HepG2 (cell line): Measurements from ENCODE around the gene FCHSD1. TPM values are rescaled to one million over a fixed set of nuclear protein-coding genes. Genes with fewer than 3 reads are reported as not detected.

Source experiments
- ATAC-seq: fragments of 200-7000 bp; cut with Tn5 transposase; 3 replicates; pipeline ENCODE4 v1.9.1; 2020; ENCODE audit warnings: mild to moderate bottlenecking, moderate library complexity
- BruUV-seq: library from RNA; stranded (reverse); fragments of 400-500 nt; replicated peaks from 2 replicates; lab custom pipeline; 2021; lab: Mats Ljungman, UMichigan
- CTCF ChIA-PET: fragments of 300-600 bp; formaldehyde crosslinking; extraction: SDS; loops from one replicate; lab custom pipeline; 2021; ENCODE audit warnings: low total read pairs, inconsistent platforms, low intra/inter-chr PET ratio; lab: Yijun Ruan, JAX
- POLR2A ChIA-PET: fragments of 350-600 bp; sonication (Branson Sonifier 250); formaldehyde crosslinking; loops from one replicate; lab custom pipeline; 2020; ENCODE audit warnings: antibody characterized with exemption, inconsistent platforms; lab: Yijun Ruan, JAX
- DNase-seq: peaks from one replicate; pipeline ENCODE4 v3.0.0-alpha.2; 2015; ENCODE audit warnings: low spot score
- FAIRE-seq: peaks from 3 replicates; lab custom pipeline; 2011; peaks lifted over from hg19 to GRCh38; lab: Jason Lieb, UNC
- H2AFZ ChIP-seq: one replicate; pipeline ENCODE4 v1.6.1; 2011; ENCODE audit warnings: low read length, inconsistent platforms
- H3K27ac ChIP-seq: fragments of 300-600 bp; 3 replicates; pipeline ENCODE4 v1.8.0; 2011; ENCODE audit warnings: mixed run types, mild to moderate bottlenecking, mixed read lengths, low read length, inconsistent platforms; ENCODE audit not compliant: insufficient read depth; ENCODE audit errors: extremely low read length
- H3K27me3 ChIP-seq, 2 experiments: fragments of 200-600 bp in 1 of 2; 2 replicates in 1 of 2; 3 replicates in 1 of 2; pipeline versions ENCODE4 v1.6.0 to v1.8.0; 2011; ENCODE audit warnings: low read length in 2 of 2, mild to moderate bottlenecking in 2 of 2, moderate library complexity in 2 of 2, inconsistent platforms in 1 of 2; ENCODE audit not compliant: insufficient read depth in 2 of 2, control insufficient read depth in 1 of 2
- H3K36me3 ChIP-seq, 2 experiments: fragments of 200-600 bp in 1 of 2; replicated peaks in 1 of 2; 2 replicates in 1 of 2; 3 replicates in 1 of 2; pipeline versions ENCODE4 v1.5.1 to v1.8.0; 2011; ENCODE audit warnings: low read length in 2 of 2, inconsistent platforms in 1 of 2; ENCODE audit not compliant: insufficient read depth in 2 of 2, control insufficient read depth in 1 of 2
- H3K4me1 ChIP-seq: 2 replicates; pipeline ENCODE4 v1.5.1; 2012; ENCODE audit warnings: low read length, inconsistent platforms; ENCODE audit not compliant: insufficient read depth
- H3K4me2 ChIP-seq: 2 replicates; pipeline ENCODE4 v1.6.0; 2011; ENCODE audit warnings: low read depth, low read length, inconsistent platforms
- H3K4me3 ChIP-seq, 3 experiments: fragments of 200-600 bp in 1 of 3; sonication (generic), shearing (Covaris generic) in 1 of 3; replicated peaks in 1 of 3; 2 replicates each; pipeline ENCODE4 v1.5.1; 2011 to 2016; ENCODE audit warnings: low read length in 3 of 3, inconsistent platforms in 2 of 3, low read depth in 2 of 3, mild to moderate bottlenecking in 2 of 3, control low read depth in 1 of 3, mixed read lengths in 1 of 3; ENCODE audit not compliant: insufficient read depth in 1 of 3
- H3K79me2 ChIP-seq: one replicate; pipeline ENCODE4 v1.6.1; 2011; ENCODE audit warnings: low read length, inconsistent platforms; ENCODE audit not compliant: insufficient read depth
- H3K9ac ChIP-seq: 2 replicates; pipeline ENCODE4 v1.6.0; 2011; ENCODE audit warnings: mild to moderate bottlenecking, low read depth, low read length, inconsistent platforms; ENCODE audit not compliant: insufficient read depth
- H3K9me3 ChIP-seq: 2 replicates; pipeline ENCODE4 v1.5.1; 2012; ENCODE audit warnings: mild to moderate bottlenecking, low read length
- H4K20me1 ChIP-seq: 2 replicates; pipeline ENCODE4 v1.6.0; 2011; ENCODE audit warnings: inconsistent platforms, mild to moderate bottlenecking, low read length, moderate library complexity; ENCODE audit not compliant: insufficient read depth
- BORCS8-MEF2B ChIP-seq: sonication (generic); formaldehyde crosslinking; IDR thresholded peaks from 2 replicates; pipeline ENCODE4 v1.8.0; 2022; ENCODE audit warnings: mild to moderate bottlenecking, missing genetic modification reagents
- DPF2 ChIP-seq: sonication (generic); formaldehyde crosslinking; IDR thresholded peaks from 2 replicates; pipeline ENCODE4 v1.4.0; 2020; ENCODE audit warnings: mild to moderate bottlenecking, low read depth, missing genetic modification reagents, borderline replicate concordance
- HES4 ChIP-seq: sonication (generic); formaldehyde crosslinking; IDR thresholded peaks from 2 replicates; pipeline ENCODE4 v1.9.0; 2021; ENCODE audit warnings: mild to moderate bottlenecking, missing genetic modification reagents, borderline replicate concordance
- KAT2B ChIP-seq: fragments of 150-350 bp; IDR thresholded peaks from 2 replicates; pipeline ENCODE4 v1.6.1; 2014; ENCODE audit warnings: low read depth, low read length, borderline replicate concordance
- MAFF ChIP-seq: IDR thresholded peaks from 2 replicates; pipeline ENCODE4 v1.6.1; 2011; ENCODE audit warnings: low read depth, low read length, improper control_type of control experiment
- MXD4 ChIP-seq: IDR thresholded peaks from 2 replicates; pipeline ENCODE4 v1.6.1; 2016; ENCODE audit warnings: mild to moderate bottlenecking, missing biosample characterization, missing genetic modification reagents
- PCBP1 ChIP-seq: fragments of 200-400 bp; formaldehyde crosslinking; IDR thresholded peaks from 2 replicates; pipeline ENCODE4 v1.6.1; 2017; ENCODE audit warnings: mild to moderate bottlenecking, low read depth, low read length, borderline replicate concordance
- PPARG ChIP-seq: conservative IDR thresholded peaks from 2 replicates; pipeline ENCODE4 v1.6.1; 2016; ENCODE audit warnings: missing biosample characterization, missing genetic modification reagents
- SNRNP70 ChIP-seq: fragments of 200-400 bp; formaldehyde crosslinking; IDR thresholded peaks from 2 replicates; pipeline ENCODE4 v1.6.1; 2017; ENCODE audit warnings: mild to moderate bottlenecking, low read depth, low read length, moderate library complexity
- ZBTB21 ChIP-seq: sonication (generic); formaldehyde crosslinking; IDR thresholded peaks from 2 replicates; pipeline ENCODE4 v1.4.0; 2020; ENCODE audit warnings: missing genetic modification reagents
- ZNF138 ChIP-seq: sonication (generic); formaldehyde crosslinking; IDR thresholded peaks from 2 replicates; pipeline ENCODE4 v1.5.0; 2020; ENCODE audit warnings: mild to moderate bottlenecking, low read depth, missing genetic modification reagents
- ZNF253 ChIP-seq: sonication (generic); formaldehyde crosslinking; IDR thresholded peaks from 2 replicates; pipeline ENCODE4 v1.8.0; 2022; ENCODE audit warnings: mild to moderate bottlenecking, missing genetic modification reagents, borderline replicate concordance
- ZNF431 ChIP-seq: sonication (generic); formaldehyde crosslinking; IDR thresholded peaks from 2 replicates; pipeline ENCODE4 v1.9.0; 2022; ENCODE audit warnings: missing genetic modification reagents, low read depth, mild to moderate bottlenecking, borderline replicate concordance
- ZNF577 ChIP-seq: sonication (generic); formaldehyde crosslinking; IDR thresholded peaks from 2 replicates; pipeline ENCODE4 v1.4.0; 2020; ENCODE audit warnings: mild to moderate bottlenecking, low read depth, missing genetic modification reagents, borderline replicate concordance
- ZNF7 ChIP-seq: IDR thresholded peaks from 2 replicates; pipeline ENCODE4 v1.6.1; 2016; ENCODE audit warnings: missing biosample characterization, missing genetic modification reagents
- WGBS: methylation state at CpG from one replicate; pipeline ENCODE4 v1.1.6; 2017; ENCODE audit warnings: low lambda C conversion rate; 5-methylcytosine and 5-hydroxymethylcytosine counted together
- in situ Hi-C: cut with HindIII; loops from 2 replicates; pipeline ENCODE4 v1.10.0; 2017; ENCODE audit warnings: low pct_unique_long_range_greater_than_20kb; ENCODE audit not compliant: extremely low pct_ligation_motif_present
- intact Hi-C: fragments of 100-400 bp; cut with micrococcal nuclease; formaldehyde crosslinking; loops from one replicate; pipeline ENCODE4 v1.10.0; 2022; ENCODE audit not compliant: unreplicated experiment
- polyA plus RNA-seq, 8 experiments: library from polyadenylated mRNA; depleted of rRNA in 3 of 8; stranded (reverse) in 7 of 8; unstranded in 1 of 8; fragments of >200 nt; fragmentation: Illumina TruSeq in 4 of 8; extraction: Trizol in 4 of 8; gene quantifications; 2 replicates each; pipeline versions ENCODE4 v1.2.1 to v1.2.3, GENCODE V29; 2011 to 2016; ENCODE audit warnings: low read depth in 4 of 8, missing spikeins in 1 of 8, mixed read lengths in 1 of 8; ENCODE audit not compliant: insufficient read depth in 1 of 8
- total RNA-seq, 5 experiments: library from RNA; depleted of rRNA; stranded (reverse); fragments of >200 nt; fragmentation: Illumina TruSeq; extraction: Trizol; gene quantifications; 2 replicates each; pipeline ENCODE4 v1.2.3, GENCODE V29; 2016; ENCODE audit warnings: low read depth in 1 of 5
- TF ChIP-seq, protein P1 (sequence below): sonication (generic); formaldehyde crosslinking; IDR thresholded peaks from 2 replicates; pipeline ENCODE4 v1.4.0; 2020; ENCODE audit warnings: missing genetic modification reagents, mild to moderate bottlenecking, borderline replicate concordance
- TF ChIP-seq, protein P2 (sequence below): sonication (generic); formaldehyde crosslinking; IDR thresholded peaks from 2 replicates; pipeline ENCODE4 v1.4.0; 2020; ENCODE audit warnings: missing genetic modification reagents
- TF ChIP-seq, protein P3 (sequence below): sonication (generic); formaldehyde crosslinking; IDR thresholded peaks from 2 replicates; pipeline ENCODE4 v1.4.0; 2020; ENCODE audit warnings: mild to moderate bottlenecking, missing genetic modification reagents

The FCHSD1 gene
- total and polyA plus RNA-seq, 2 of the 13 experiments (the other 11 are each of a cell fraction or from before 2014, with no cell fraction given), result 5.5 to 15.4 TPM

DNA sequence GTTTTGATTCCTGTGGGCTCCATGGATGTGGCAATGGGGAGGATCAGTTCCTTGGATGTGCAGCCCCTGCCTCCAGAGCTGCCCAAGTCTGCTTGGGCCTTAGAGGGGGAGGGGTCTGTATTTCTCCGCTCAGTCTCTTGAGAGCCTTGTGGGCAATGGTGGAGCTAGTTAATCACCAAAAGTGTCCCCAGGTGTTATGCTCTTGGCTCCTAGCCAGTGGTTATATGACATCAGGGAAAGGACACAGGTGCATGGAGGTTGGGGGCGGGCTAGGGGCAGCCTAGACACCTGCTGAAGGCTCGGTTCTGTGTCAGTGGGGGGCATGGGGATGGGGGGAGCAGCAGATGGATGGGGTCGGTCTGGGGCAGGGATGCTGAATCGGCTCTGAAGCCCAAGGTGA, 43.3 kb upstream of the FCHSD1 start:
- intact Hi-C loops (no loop called here), in situ Hi-C loops (loop anchor here (25.0 kb wide), 1 partner anchor 443 kb away; no protein-coding TSS in a partner anchor)
- no peak overlapping the region for H3K9ac ChIP-seq
- H3K36me3 ChIP-seq, result no peaks in the 10 kb centered on the region
- H3K4me3 ChIP-seq, result no peak overlapping the region
- BruUV-seq, result no TSS peak
- ATAC-seq (no peak), FAIRE-seq (no peak), DNase-seq (no peak)
- H4K20me1 ChIP-seq, result no peaks in the 10 kb centered on the region
- peaks cover 11 to 56% of the 10 kb centered on the region in 2 experiments for H3K27me3 ChIP-seq
- POLR2A ChIA-PET, result interaction anchor here (1.0 kb wide), 1 partner anchor 267 kb away, joined by 3 read pairs; no protein-coding TSS in a partner anchor
- H2AFZ ChIP-seq, result no peak overlapping the region
- CTCF ChIA-PET, result no interaction called here
- H3K4me1 ChIP-seq, result no peaks in the 10 kb centered on the region
- no peaks in the 10 kb centered on the region for H3K9me3 ChIP-seq
- no peak overlapping the region for H3K4me2 ChIP-seq
- 16% methylated on average over 4 of the region's 5 CpGs for WGBS
- no peak overlapping the region for H3K27ac ChIP-seq
- H3K79me2 ChIP-seq, result no peaks in the 10 kb centered on the region
- no peak for TF ChIP-seq PCBP1
- TF ChIP-seq ZNF138, result no peak
- TF ChIP-seq, protein P1, sequence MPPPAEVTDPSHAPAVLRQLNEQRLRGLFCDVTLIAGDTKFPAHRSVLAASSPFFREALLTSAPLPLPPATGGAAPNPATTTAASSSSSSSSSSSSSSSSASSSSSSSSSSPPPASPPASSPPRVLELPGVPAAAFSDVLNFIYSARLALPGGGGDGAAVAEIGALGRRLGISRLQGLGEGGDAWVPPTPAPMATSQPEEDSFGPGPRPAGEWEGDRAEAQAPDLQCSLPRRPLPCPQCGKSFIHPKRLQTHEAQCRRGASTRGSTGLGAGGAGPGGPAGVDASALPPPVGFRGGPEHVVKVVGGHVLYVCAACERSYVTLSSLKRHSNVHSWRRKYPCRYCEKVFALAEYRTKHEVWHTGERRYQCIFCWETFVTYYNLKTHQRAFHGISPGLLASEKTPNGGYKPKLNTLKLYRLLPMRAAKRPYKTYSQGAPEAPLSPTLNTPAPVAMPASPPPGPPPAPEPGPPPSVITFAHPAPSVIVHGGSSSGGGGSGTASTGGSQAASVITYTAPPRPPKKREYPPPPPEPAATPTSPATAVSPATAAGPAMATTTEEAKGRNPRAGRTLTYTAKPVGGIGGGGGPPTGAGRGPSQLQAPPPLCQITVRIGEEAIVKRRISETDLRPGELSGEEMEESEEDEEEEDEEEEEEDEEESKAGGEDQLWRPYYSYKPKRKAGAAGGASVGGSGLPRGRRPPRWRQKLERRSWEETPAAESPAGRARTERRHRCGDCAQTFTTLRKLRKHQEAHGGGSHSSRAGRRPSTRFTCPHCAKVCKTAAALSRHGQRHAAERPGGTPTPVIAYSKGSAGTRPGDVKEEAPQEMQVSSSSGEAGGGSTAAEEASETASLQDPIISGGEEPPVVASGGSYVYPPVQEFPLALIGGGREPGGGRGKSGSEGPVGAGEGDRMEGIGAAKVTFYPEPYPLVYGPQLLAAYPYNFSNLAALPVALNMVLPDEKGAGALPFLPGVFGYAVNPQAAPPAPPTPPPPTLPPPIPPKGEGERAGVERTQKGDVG (CRISPR knock-in tag), result no peak
- TF ChIP-seq DPF2, result no peak
- TF ChIP-seq KAT2B, result no peak
- TF ChIP-seq BORCS8-MEF2B (CRISPR knock-in tag), result no peak
- TF ChIP-seq ZBTB21, result no peak
- TF ChIP-seq MAFF, result no peak
- TF ChIP-seq MXD4 (CRISPR knock-in tag), result no peak
- TF ChIP-seq PPARG (CRISPR knock-in tag), result no peak
- TF ChIP-seq HES4 (CRISPR knock-in tag), result no peak
- TF ChIP-seq ZNF431 (CRISPR knock-in tag), result no peak
- TF ChIP-seq, protein P2, sequence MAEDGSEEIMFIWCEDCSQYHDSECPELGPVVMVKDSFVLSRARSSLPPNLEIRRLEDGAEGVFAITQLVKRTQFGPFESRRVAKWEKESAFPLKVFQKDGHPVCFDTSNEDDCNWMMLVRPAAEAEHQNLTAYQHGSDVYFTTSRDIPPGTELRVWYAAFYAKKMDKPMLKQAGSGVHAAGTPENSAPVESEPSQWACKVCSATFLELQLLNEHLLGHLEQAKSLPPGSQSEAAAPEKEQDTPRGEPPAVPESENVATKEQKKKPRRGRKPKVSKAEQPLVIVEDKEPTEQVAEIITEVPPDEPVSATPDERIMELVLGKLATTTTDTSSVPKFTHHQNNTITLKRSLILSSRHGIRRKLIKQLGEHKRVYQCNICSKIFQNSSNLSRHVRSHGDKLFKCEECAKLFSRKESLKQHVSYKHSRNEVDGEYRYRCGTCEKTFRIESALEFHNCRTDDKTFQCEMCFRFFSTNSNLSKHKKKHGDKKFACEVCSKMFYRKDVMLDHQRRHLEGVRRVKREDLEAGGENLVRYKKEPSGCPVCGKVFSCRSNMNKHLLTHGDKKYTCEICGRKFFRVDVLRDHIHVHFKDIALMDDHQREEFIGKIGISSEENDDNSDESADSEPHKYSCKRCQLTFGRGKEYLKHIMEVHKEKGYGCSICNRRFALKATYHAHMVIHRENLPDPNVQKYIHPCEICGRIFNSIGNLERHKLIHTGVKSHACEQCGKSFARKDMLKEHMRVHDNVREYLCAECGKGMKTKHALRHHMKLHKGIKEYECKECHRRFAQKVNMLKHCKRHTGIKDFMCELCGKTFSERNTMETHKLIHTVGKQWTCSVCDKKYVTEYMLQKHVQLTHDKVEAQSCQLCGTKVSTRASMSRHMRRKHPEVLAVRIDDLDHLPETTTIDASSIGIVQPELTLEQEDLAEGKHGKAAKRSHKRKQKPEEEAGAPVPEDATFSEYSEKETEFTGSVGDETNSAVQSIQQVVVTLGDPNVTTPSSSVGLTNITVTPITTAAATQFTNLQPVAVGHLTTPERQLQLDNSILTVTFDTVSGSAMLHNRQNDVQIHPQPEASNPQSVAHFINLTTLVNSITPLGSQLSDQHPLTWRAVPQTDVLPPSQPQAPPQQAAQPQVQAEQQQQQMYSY, result no peak
- no peak for TF ChIP-seq ZNF253
- no peak for TF ChIP-seq ZNF577 (CRISPR knock-in tag)
- TF ChIP-seq, protein P3, sequence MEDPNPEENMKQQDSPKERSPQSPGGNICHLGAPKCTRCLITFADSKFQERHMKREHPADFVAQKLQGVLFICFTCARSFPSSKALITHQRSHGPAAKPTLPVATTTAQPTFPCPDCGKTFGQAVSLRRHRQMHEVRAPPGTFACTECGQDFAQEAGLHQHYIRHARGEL (CRISPR knock-in tag), result no peak
- no peak for TF ChIP-seq SNRNP70
- no peak for TF ChIP-seq ZNF7 (CRISPR knock-in tag)
